ENCODE results near the gene DXO. TPM values are rescaled to one million over a fixed set of nuclear protein-coding genes. Genes with fewer than 3 reads are reported as not detected.

Gene DXO
- total and polyA plus RNA-seq, 2 of the 13 experiments (the other 11 are each of a cell fraction or from before 2014, with no cell fraction given) = 18.6 to 26.2 TPM

- TF ChIP-seq REST (IDR thresholded peaks at IDR 0.05; ENCODE audit: borderline replicate concordance in 1 of 2, low read depth in 1 of 2, low read length in 2 of 2) (peak in 1 of 2 experiments; percentile 59; a peak in 1 of 4 replicates), NONO (IDR thresholded peaks at IDR 0.05) (no peak), NONO (CRISPR knock-in tag; conservative IDR thresholded peaks at IDR 0.05) (peak; percentile 95), MED1 (CRISPR knock-in tag; IDR thresholded peaks at IDR 0.05) (peak; percentile 90), CHD2 (IDR thresholded peaks at IDR 0.05; ENCODE audit: low read depth, low read length) (peak; percentile 67), ZBTB40 (IDR thresholded peaks at IDR 0.05) (peak; percentile 97), ZBTB40 (CRISPR knock-in tag; IDR thresholded peaks at IDR 0.05) (no peak; the same call in 1 of the 2 replicates), ZNF784 (CRISPR knock-in tag; IDR thresholded peaks at IDR 0.05; ENCODE audit: borderline replicate concordance) (peak; percentile 85), ZFP36L1 (CRISPR knock-in tag; IDR thresholded peaks at IDR 0.05) (peak; percentile 81), RFXAP (CRISPR knock-in tag; IDR thresholded peaks at IDR 0.05; ENCODE audit: borderline replicate concordance) (peak; percentile 95), ZNF580 (CRISPR knock-in tag; IDR thresholded peaks at IDR 0.05; ENCODE audit: borderline replicate concordance, low read depth) (0 out of 2 replicates have a peak, but pooled peaks have one; percentile 84), SIX4 (CRISPR knock-in tag; IDR thresholded peaks at IDR 0.05) (peak; percentile 41), XBP1 (CRISPR knock-in tag; IDR thresholded peaks at IDR 0.05) (peak; percentile 81; the same call in 1 of the 2 replicates), ZNF558 (CRISPR knock-in tag; IDR thresholded peaks at IDR 0.05; ENCODE audit: borderline replicate concordance) (no peak; the same call in 1 of the 2 replicates)
Measured at GRCh38 chr6:31958741-31959739, 12.9 kb downstream of the DXO start, which contains the start of the genes NELFE and SKIC2 (continued).

Measured in HepG2 (cell line).